Kidney epithelial cell (primary cell): ENCODE results near the gene KIAA1671. TPM values are rescaled to one million over a fixed set of nuclear protein-coding genes. Genes with fewer than 3 reads are reported as not detected.

Source experiments
- DNase-seq: peaks from one replicate; pipeline ENCODE4 v3.0.0-alpha.2; 2010; ENCODE audit warnings: low read depth
- H3K27me3 ChIP-seq: 2 replicates; pipeline ENCODE4 v1.6.0; 2011; ENCODE audit warnings: low read length; ENCODE audit not compliant: control insufficient read depth, insufficient read depth
- H3K36me3 ChIP-seq: 2 replicates; pipeline ENCODE4 v1.5.1; 2011; ENCODE audit warnings: low read length; ENCODE audit not compliant: control insufficient read depth, insufficient read depth
- H3K4me3 ChIP-seq: 2 replicates; pipeline ENCODE4 v1.5.1; 2011; ENCODE audit warnings: low read depth, mild to moderate bottlenecking, control low read depth, low read length
- total RNA-seq: library from RNA; depleted of rRNA; stranded (reverse); fragments of >200 nt; gene quantifications from 2 replicates; pipeline ENCODE4 v1.2.3, GENCODE V29; 2015
- TF ChIP-seq, protein P1 (sequence below): IDR thresholded peaks from 2 replicates; pipeline ENCODE4 v1.5.1; 2011; ENCODE audit warnings: mild to moderate bottlenecking, moderate library complexity, low read length, control low read depth, inconsistent platforms; ENCODE audit not compliant: insufficient read depth, poor library complexity, severe bottlenecking

Gene KIAA1671
- total RNA-seq, 1 donor from 2014 or later = 32.3 TPM

GRCh38 chr22:25006354-25006753 is 53.8 kb downstream of the KIAA1671 start:
- H3K36me3 ChIP-seq = no peaks in the 10 kb centered on the region
- no peak overlapping the region for H3K4me3 ChIP-seq
- TF ChIP-seq, protein P1, sequence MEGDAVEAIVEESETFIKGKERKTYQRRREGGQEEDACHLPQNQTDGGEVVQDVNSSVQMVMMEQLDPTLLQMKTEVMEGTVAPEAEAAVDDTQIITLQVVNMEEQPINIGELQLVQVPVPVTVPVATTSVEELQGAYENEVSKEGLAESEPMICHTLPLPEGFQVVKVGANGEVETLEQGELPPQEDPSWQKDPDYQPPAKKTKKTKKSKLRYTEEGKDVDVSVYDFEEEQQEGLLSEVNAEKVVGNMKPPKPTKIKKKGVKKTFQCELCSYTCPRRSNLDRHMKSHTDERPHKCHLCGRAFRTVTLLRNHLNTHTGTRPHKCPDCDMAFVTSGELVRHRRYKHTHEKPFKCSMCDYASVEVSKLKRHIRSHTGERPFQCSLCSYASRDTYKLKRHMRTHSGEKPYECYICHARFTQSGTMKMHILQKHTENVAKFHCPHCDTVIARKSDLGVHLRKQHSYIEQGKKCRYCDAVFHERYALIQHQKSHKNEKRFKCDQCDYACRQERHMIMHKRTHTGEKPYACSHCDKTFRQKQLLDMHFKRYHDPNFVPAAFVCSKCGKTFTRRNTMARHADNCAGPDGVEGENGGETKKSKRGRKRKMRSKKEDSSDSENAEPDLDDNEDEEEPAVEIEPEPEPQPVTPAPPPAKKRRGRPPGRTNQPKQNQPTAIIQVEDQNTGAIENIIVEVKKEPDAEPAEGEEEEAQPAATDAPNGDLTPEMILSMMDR = no peak
- no peaks in the 10 kb centered on the region for H3K27me3 ChIP-seq
- no peak for DNase-seq

- no peak for DNase-seq
- no peaks in the 10 kb centered on the region for H3K36me3 ChIP-seq
- no peaks in the 10 kb centered on the region for H3K27me3 ChIP-seq
- TF ChIP-seq, protein P1 = no peak
- no peak overlapping the region for H3K4me3 ChIP-seq
Measured at GRCh38 chr22:25007444-25008106, 55.1 kb downstream of the KIAA1671 start.

DNA sequence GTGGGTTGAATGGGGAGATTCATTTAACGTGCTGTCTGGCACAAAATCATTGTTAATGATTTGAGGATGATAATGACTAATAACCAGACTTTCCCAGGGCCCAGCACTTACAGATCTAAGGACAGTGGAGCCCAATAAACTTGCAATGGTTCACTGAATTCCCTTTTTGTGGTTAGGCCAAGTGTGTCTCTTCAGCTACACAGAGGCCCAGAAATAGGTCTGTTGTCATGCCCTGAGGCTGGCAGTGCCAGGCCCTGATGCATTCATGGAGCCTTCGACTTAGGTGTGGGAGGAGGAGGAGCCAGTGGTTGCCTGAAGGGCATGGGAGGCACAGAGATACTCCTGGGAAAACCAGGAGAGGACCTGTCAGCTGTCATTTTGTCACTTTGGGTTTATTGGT is 56.1 kb downstream of the KIAA1671 start:
- Histone ChIP-seq H3K36me3 (no peaks in the 10 kb centered on the region), H3K4me3 (no peak overlapping the region), H3K27me3 (no peaks in the 10 kb centered on the region)
- TF ChIP-seq, protein P1 = no peak
- DNase-seq = peak; percentile 94

- TF ChIP-seq, protein P1 = no peak
- Histone ChIP-seq H3K4me3 (no peak overlapping the region), H3K27me3 (no peaks in the 10 kb centered on the region), H3K36me3 (no peaks in the 10 kb centered on the region)
- DNase-seq = no peak
Measured at GRCh38 chr22:25012741-25013143, 60.2 kb downstream of the KIAA1671 start.

- TF ChIP-seq, protein P1 = no peak
- Histone ChIP-seq H3K27me3 (no peaks in the 10 kb centered on the region), H3K36me3 (no peaks in the 10 kb centered on the region), H3K4me3 (no peak overlapping the region)
- no peak for DNase-seq
Measured at GRCh38 chr22:25013607-25014006, 61.1 kb downstream of the KIAA1671 start.
